ENCODE measurements around the gene SPOCK3. TPM values are rescaled to one million over a fixed set of nuclear protein-coding genes. Genes with fewer than 3 reads are reported as not detected.

The SPOCK3 gene
- polyA plus RNA-seq, 1 experiment = not detected

DNA sequence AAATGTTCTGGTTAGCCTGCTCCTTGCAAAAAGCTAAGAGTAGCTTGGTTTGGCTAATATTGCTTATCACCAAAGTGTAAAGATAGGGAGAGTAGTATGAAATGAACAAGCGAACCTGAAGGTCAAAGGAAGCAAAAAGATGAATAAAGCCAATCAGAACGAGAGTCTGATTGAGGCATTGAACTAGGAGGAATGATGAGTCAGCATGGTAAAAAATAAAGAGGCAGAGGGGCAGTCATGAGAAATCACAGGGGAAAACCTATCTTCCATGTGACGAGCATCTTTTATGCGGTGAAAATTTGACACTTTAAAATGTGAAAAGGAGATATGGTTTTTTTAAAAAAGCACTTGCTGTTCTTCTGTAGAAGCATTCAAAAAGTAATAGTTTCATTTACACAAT is 533.7 kb downstream of the SPOCK3 start:
- ChIA-PET POLR2A (no interaction called here), CTCF (no interaction called here)
- Histone ChIP-seq H3K36me3 (ENCODE audit: control insufficient read depth, insufficient read depth, low read length) (no peaks in the 10 kb centered on the region), H3K4me3 (ENCODE audit: low read depth, low read length) (no peak overlapping the region), H3K27me3 (ENCODE audit: control insufficient read depth, insufficient read depth, low read length) (no peaks in the 10 kb centered on the region)
- no peak for DNase-seq (ENCODE audit: low read depth)
- TF ChIP-seq, protein P1, sequence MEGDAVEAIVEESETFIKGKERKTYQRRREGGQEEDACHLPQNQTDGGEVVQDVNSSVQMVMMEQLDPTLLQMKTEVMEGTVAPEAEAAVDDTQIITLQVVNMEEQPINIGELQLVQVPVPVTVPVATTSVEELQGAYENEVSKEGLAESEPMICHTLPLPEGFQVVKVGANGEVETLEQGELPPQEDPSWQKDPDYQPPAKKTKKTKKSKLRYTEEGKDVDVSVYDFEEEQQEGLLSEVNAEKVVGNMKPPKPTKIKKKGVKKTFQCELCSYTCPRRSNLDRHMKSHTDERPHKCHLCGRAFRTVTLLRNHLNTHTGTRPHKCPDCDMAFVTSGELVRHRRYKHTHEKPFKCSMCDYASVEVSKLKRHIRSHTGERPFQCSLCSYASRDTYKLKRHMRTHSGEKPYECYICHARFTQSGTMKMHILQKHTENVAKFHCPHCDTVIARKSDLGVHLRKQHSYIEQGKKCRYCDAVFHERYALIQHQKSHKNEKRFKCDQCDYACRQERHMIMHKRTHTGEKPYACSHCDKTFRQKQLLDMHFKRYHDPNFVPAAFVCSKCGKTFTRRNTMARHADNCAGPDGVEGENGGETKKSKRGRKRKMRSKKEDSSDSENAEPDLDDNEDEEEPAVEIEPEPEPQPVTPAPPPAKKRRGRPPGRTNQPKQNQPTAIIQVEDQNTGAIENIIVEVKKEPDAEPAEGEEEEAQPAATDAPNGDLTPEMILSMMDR (IDR thresholded peaks at IDR 0.05; ENCODE audit: insufficient read depth, low read depth, low read length) = no peak

DNA sequence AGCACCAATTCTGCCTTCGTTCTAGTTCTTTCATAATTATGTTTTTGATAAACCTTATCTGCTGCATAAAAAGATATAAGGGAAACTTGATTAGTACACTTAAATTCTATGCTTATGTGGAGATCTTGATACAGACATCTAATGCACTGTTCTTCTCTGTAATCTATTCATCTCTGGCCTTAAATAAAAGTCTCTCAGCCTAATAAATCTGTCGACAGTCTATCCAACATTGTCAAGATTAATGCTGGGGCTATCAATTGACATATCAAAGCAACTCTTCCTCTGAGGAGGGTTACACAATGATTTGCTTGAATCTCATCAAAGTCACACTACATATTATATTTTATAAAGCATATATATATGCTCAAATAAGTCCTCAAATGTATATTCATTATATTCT is 545.5 kb downstream of the SPOCK3 start:
- H3K36me3 ChIP-seq (ENCODE audit: control insufficient read depth, insufficient read depth, low read length) = no peaks in the 10 kb centered on the region
- no peak overlapping the region for H3K4me3 ChIP-seq (ENCODE audit: low read depth, low read length)
- no peaks in the 10 kb centered on the region for H3K27me3 ChIP-seq (ENCODE audit: control insufficient read depth, insufficient read depth, low read length)
- POLR2A ChIA-PET = no interaction called here
- DNase-seq (ENCODE audit: low read depth) = no peak
- TF ChIP-seq, protein P1 (IDR thresholded peaks at IDR 0.05; ENCODE audit: insufficient read depth, low read depth, low read length) = no peak
- CTCF ChIA-PET = no interaction called here

DNA sequence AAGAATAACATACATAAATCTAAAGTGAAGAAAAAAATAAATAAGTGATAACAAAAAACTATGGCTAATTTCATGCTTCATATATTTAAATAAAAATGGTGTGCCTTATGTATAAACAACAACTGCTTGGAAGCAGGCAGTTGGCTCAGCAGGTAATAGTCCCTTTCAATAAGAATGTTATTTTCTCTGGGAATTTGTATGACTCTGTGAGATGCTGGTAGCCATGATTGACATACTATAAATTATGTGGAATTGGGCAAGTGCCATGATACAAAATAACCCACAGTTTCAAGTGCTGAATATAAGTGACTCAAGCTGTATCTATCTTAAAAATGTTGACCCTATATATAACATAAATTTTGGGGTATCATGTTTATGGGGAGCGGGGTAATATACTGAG is 546.5 kb downstream of the SPOCK3 start:
- DNase-seq (ENCODE audit: low read depth) = no peak
- H3K36me3 ChIP-seq (ENCODE audit: control insufficient read depth, insufficient read depth, low read length) = no peaks in the 10 kb centered on the region
- TF ChIP-seq, protein P1 (IDR thresholded peaks at IDR 0.05; ENCODE audit: insufficient read depth, low read depth, low read length) = no peak
- no peak overlapping the region for H3K4me3 ChIP-seq (ENCODE audit: low read depth, low read length)
- ChIA-PET POLR2A (no interaction called here), CTCF (no interaction called here)
- no peaks in the 10 kb centered on the region for H3K27me3 ChIP-seq (ENCODE audit: control insufficient read depth, insufficient read depth, low read length)

Small RNA genes within 50 kb of the gene (small RNA-seq; reads per million reads assigned to genes)
- gene RNA5SP171 (ENCODE audit: insufficient read length, low read depth, low replicate concordance) = not detected

Measured in BJ (cell line).